H1 (cell line): ENCODE measurements around the gene LCN10. TPM values are rescaled to one million over a fixed set of nuclear protein-coding genes. Genes with fewer than 3 reads are reported as not detected.

Source experiments
- CTCF ChIA-PET: fragments of 300-600 bp; sonication (Branson Sonifier 250); formaldehyde crosslinking; loops from one replicate; lab custom pipeline; 2021; ENCODE audit not compliant: partially characterized antibody; lab: Charles Lee
- POLR2A ChIA-PET: fragments of 300-600 bp; sonication (Branson Sonifier 250); formaldehyde crosslinking; loops from one replicate; lab custom pipeline; 2021; ENCODE audit warnings: inconsistent platforms; ENCODE audit not compliant: partially characterized antibody; lab: Charles Lee
- DNase-seq, 2 experiments: peaks; one replicate each; pipeline versions ENCODE4 v3.0.0 to v3.0.0-alpha.2; 2010 to 2022; ENCODE audit warnings: low spot score in 2 of 2, low read depth in 1 of 2, mixed read lengths in 1 of 2
- FAIRE-seq: peaks from 2 replicates; lab custom pipeline; 2011; peaks lifted over from hg19 to GRCh38; lab: Jason Lieb, UNC
- H2AFZ ChIP-seq: 2 replicates; pipeline ENCODE4 v1.8.1; 2012; ENCODE audit warnings: low read length, inconsistent platforms
- H2AK5ac ChIP-seq: 2 replicates; pipeline ENCODE4 v1.6.1; 2013; ENCODE audit warnings: low read depth, low read length
- H2BK120ac ChIP-seq: replicated peaks from 2 replicates; pipeline ENCODE3; 2013; ENCODE audit warnings: low read depth, low read length, inconsistent platforms
- H2BK12ac ChIP-seq: 2 replicates; pipeline ENCODE4 v1.6.1; 2013; ENCODE audit warnings: low read depth, low read length
- H2BK15ac ChIP-seq: 2 replicates; pipeline ENCODE4 v1.6.1; 2013; ENCODE audit warnings: low read length
- H2BK20ac ChIP-seq: 2 replicates; pipeline ENCODE4 v1.6.1; 2013; ENCODE audit warnings: low read length
- H2BK5ac ChIP-seq: 2 replicates; pipeline ENCODE4 v1.6.1; 2013; ENCODE audit warnings: low read depth, low read length
- H3K14ac ChIP-seq: 2 replicates; pipeline ENCODE4 v1.6.1; 2013; ENCODE audit warnings: inconsistent platforms; ENCODE audit not compliant: insufficient read length
- H3K18ac ChIP-seq: 2 replicates; pipeline ENCODE4 v1.6.1; 2013; ENCODE audit warnings: low read length; ENCODE audit errors: extremely low read depth
- H3K23ac ChIP-seq: 2 replicates; pipeline ENCODE4 v1.6.1; 2013; ENCODE audit warnings: inconsistent platforms; ENCODE audit not compliant: insufficient read length
- H3K23me2 ChIP-seq: 2 replicates; pipeline ENCODE4 v1.6.1; 2013; ENCODE audit warnings: low read depth, low read length
- H3K27ac ChIP-seq: 2 replicates; pipeline ENCODE4 v1.6.1; 2011; ENCODE audit warnings: low read depth, low read length, inconsistent platforms
- H3K27me3 ChIP-seq, 4 experiments: replicated peaks in 1 of 4; 1 replicate in 1 of 4; 2 replicates in 3 of 4; pipeline versions ENCODE4 v1.6.1 to v1.8.1; 2011 to 2013; ENCODE audit warnings: low read length in 3 of 4, mild to moderate bottlenecking in 3 of 4, inconsistent platforms in 2 of 4, mixed read lengths in 2 of 4, moderate library complexity in 1 of 4; ENCODE audit not compliant: control insufficient read depth in 3 of 4, insufficient read depth in 3 of 4; ENCODE audit errors: extremely low read depth in 1 of 4
- H3K36me3 ChIP-seq, 4 experiments: 2 replicates each; pipeline versions ENCODE4 v1.6.1 to v1.8.1; 2011 to 2013; ENCODE audit warnings: mild to moderate bottlenecking in 4 of 4, low read length in 3 of 4, moderate library complexity in 2 of 4, control low read depth in 1 of 4, inconsistent platforms in 1 of 4; ENCODE audit not compliant: insufficient read depth in 4 of 4, control insufficient read depth in 2 of 4
- H3K4ac ChIP-seq: replicated peaks from 2 replicates; pipeline ENCODE3; 2013; ENCODE audit warnings: low read length, low read depth, mixed read lengths, inconsistent platforms; ENCODE audit not compliant: insufficient read length
- H3K4me1 ChIP-seq, 4 experiments: replicated peaks in 1 of 4; 1 replicate in 1 of 4; 2 replicates in 3 of 4; pipeline versions ENCODE4 v1.6.1 to v1.8.1; 2011 to 2013; ENCODE audit warnings: low read length in 3 of 4, inconsistent platforms in 2 of 4, mixed read lengths in 1 of 4; ENCODE audit not compliant: insufficient read depth in 4 of 4, control insufficient read depth in 3 of 4
- H3K4me2 ChIP-seq, 2 experiments: 2 replicates each; pipeline versions ENCODE4 v1.6.1 to v1.8.1; 2011 to 2013; ENCODE audit warnings: low read depth in 2 of 2, low read length in 2 of 2, control low read depth in 1 of 2, inconsistent platforms in 1 of 2, mild to moderate bottlenecking in 1 of 2; ENCODE audit not compliant: insufficient read depth in 1 of 2
- H3K4me3 ChIP-seq, 4 experiments: fragments of 200-600, 300-600 bp in 1 of 4; sonication (generic), shearing (Covaris generic), sonication (Bioruptor Twin) in 1 of 4; 2 replicates each; pipeline versions ENCODE4 v1.5.1 to v1.8.1; 2011 to 2016; ENCODE audit warnings: low read length in 4 of 4, low read depth in 3 of 4, control low read depth in 2 of 4, inconsistent platforms in 2 of 4, mild to moderate bottlenecking in 2 of 4, mixed read lengths in 1 of 4, moderate library complexity in 1 of 4; ENCODE audit not compliant: insufficient read depth in 2 of 4; ENCODE audit errors: extremely low read depth in 1 of 4
- H3K56ac ChIP-seq: replicated peaks from 2 replicates; pipeline ENCODE3; 2013; ENCODE audit warnings: low read depth, mild to moderate bottlenecking, mixed read lengths, low read length, inconsistent platforms; ENCODE audit not compliant: insufficient read length
- H3K79me1 ChIP-seq: 2 replicates; pipeline ENCODE4 v1.6.1; 2013; ENCODE audit warnings: low read depth, low read length, control low read depth
- H3K79me2 ChIP-seq, 2 experiments: 2 replicates each; pipeline versions ENCODE4 v1.6.1 to v1.8.1; 2012 to 2013; ENCODE audit warnings: low read length in 2 of 2, mild to moderate bottlenecking in 2 of 2, inconsistent platforms in 1 of 2; ENCODE audit not compliant: insufficient read depth in 2 of 2, control insufficient read depth in 1 of 2
- H3K9ac ChIP-seq, 4 experiments: replicated peaks in 1 of 4; 1 replicate in 1 of 4; 2 replicates in 3 of 4; pipeline versions ENCODE4 v1.6.1 to v1.8.1; 2011 to 2013; ENCODE audit warnings: low read depth in 3 of 4, low read length in 3 of 4, control low read depth in 2 of 4, mild to moderate bottlenecking in 2 of 4, moderate library complexity in 2 of 4, inconsistent platforms in 1 of 4; ENCODE audit errors: extremely low read depth in 1 of 4
- H3K9me3 ChIP-seq, 2 experiments: 2 replicates each; pipeline versions ENCODE4 v1.6.1 to v1.8.1; 2012 to 2013; ENCODE audit warnings: mild to moderate bottlenecking in 2 of 2, moderate library complexity in 2 of 2, control low read depth in 1 of 2, inconsistent platforms in 1 of 2, low read depth in 1 of 2, low read length in 1 of 2, mixed read lengths in 1 of 2; ENCODE audit not compliant: insufficient read depth in 2 of 2
- H4K20me1 ChIP-seq, 2 experiments: replicated peaks in 1 of 2; 2 replicates each; pipeline versions ENCODE3 to v1.8.1; 2011 to 2013; ENCODE audit warnings: inconsistent platforms in 2 of 2, low read length in 2 of 2, mild to moderate bottlenecking in 1 of 2; ENCODE audit not compliant: insufficient read depth in 2 of 2, control insufficient read depth in 1 of 2
- H4K5ac ChIP-seq: 2 replicates; pipeline ENCODE4 v1.6.1; 2013; ENCODE audit warnings: low read length, low read depth, mixed read lengths, inconsistent platforms; ENCODE audit not compliant: insufficient read length
- H4K8ac ChIP-seq: 2 replicates; pipeline ENCODE4 v1.8.0; 2013; ENCODE audit warnings: mild to moderate bottlenecking, moderate library complexity, low read length, inconsistent platforms; ENCODE audit not compliant: insufficient read depth; ENCODE audit errors: extremely low read depth
- H4K91ac ChIP-seq: replicated peaks from 2 replicates; pipeline ENCODE3; 2013; ENCODE audit warnings: low read length, mixed read lengths, inconsistent platforms; ENCODE audit not compliant: insufficient read length
- BACH1 ChIP-seq: IDR thresholded peaks from 2 replicates; pipeline ENCODE4 v1.6.1; 2012; ENCODE audit warnings: low read length, improper control_type of control experiment
- CBX5 ChIP-seq: fragments of 300-800, 300-1000 bp; sonication (generic); IDR thresholded peaks from 2 replicates; pipeline ENCODE4 v1.7.1; 2016; ENCODE audit warnings: antibody characterized with exemption, low read length, low read depth
- CREB1 ChIP-seq: IDR thresholded peaks from 2 replicates; pipeline ENCODE4 v1.6.1; 2012; ENCODE audit warnings: inconsistent platforms
- HDAC2 ChIP-seq, 2 experiments: fragments of 300-600 bp in 1 of 2; sonication (generic) in 1 of 2; IDR thresholded peaks; 2 replicates each; pipeline ENCODE4 v1.6.1; 2011 to 2012; ENCODE audit warnings: low read depth in 2 of 2, low read length in 2 of 2, mild to moderate bottlenecking in 2 of 2, moderate library complexity in 2 of 2, borderline replicate concordance in 1 of 2, inconsistent platforms in 1 of 2
- HDAC6 ChIP-seq: IDR thresholded peaks from one replicate; pipeline ENCODE4 v1.7.1; 2012; ENCODE audit warnings: low read depth, mild to moderate bottlenecking, inconsistent platforms, low read length, moderate library complexity
- KDM1A ChIP-seq: fragments of 200-600, 300-600 bp; sonication (generic); IDR thresholded peaks from 2 replicates; pipeline ENCODE4 v1.7.1; 2016; ENCODE audit warnings: mild to moderate bottlenecking, low read length, borderline replicate concordance
- KDM4A ChIP-seq: IDR thresholded peaks from one replicate; pipeline ENCODE4 v1.7.1; 2012; ENCODE audit warnings: low read depth, mild to moderate bottlenecking, moderate library complexity, low read length, inconsistent platforms; ENCODE audit not compliant: severe bottlenecking
- NANOG ChIP-seq: IDR thresholded peaks from 2 replicates; pipeline ENCODE4 v1.6.1; 2011; ENCODE audit warnings: low read length, low read depth, mild to moderate bottlenecking, inconsistent platforms; ENCODE audit not compliant: insufficient read depth, poor library complexity, severe bottlenecking
- POLR2A ChIP-seq, 2 experiments: IDR thresholded peaks; 1 replicate in 1 of 2; 2 replicates in 1 of 2; pipeline ENCODE4 v1.6.1; 2011; ENCODE audit warnings: low read depth in 2 of 2, low read length in 2 of 2, mild to moderate bottlenecking in 2 of 2; ENCODE audit errors: control extremely low read depth in 1 of 2
- RXRA ChIP-seq: IDR thresholded peaks from 2 replicates; pipeline ENCODE4 v1.6.1; 2011; ENCODE audit warnings: low read depth, mild to moderate bottlenecking, low read length, moderate library complexity; ENCODE audit not compliant: insufficient read depth
- SUZ12 ChIP-seq: fragments of 200-600 bp; sonication (generic); IDR thresholded peaks from 2 replicates; pipeline ENCODE4 v1.6.1; 2012; ENCODE audit warnings: mild to moderate bottlenecking, inconsistent platforms, low read length, moderate library complexity, mixed read lengths
- TAF7 ChIP-seq: optimal IDR thresholded peaks from 2 replicates; pipeline ENCODE3; 2011; ENCODE audit warnings: low read depth, mild to moderate bottlenecking, inconsistent platforms, low read length, moderate library complexity, borderline replicate concordance
- TBP ChIP-seq: IDR thresholded peaks from 2 replicates; pipeline ENCODE4 v1.6.1; 2011; ENCODE audit warnings: low read depth, low read length, improper control_type of control experiment
- TEAD4 ChIP-seq: IDR thresholded peaks from 2 replicates; pipeline ENCODE4 v1.6.1; 2012; ENCODE audit warnings: low read depth, low read length, inconsistent platforms, mixed read lengths
- WGBS, 2 experiments: shearing (Covaris generic) in 1 of 2; methylation state at CpG; one replicate each; pipeline versions ENCODE4 v1.1.6 to v1.1.7; 2013 to 2015; ENCODE audit warnings: low lambda C conversion rate in 2 of 2, mixed read lengths in 2 of 2, inconsistent platforms in 1 of 2, low coverage in 1 of 2, missing lambda C conversion rate in 1 of 2; ENCODE audit not compliant: insufficient replicate concordance in 2 of 2, insufficient coverage in 1 of 2, insufficient read length in 1 of 2; ENCODE audit errors: extremely low coverage in 1 of 2, missing lambda C conversion rate in 1 of 2; 5-methylcytosine and 5-hydroxymethylcytosine counted together
- polyA plus RNA-seq, 7 experiments: library from polyadenylated mRNA; depleted of rRNA in 3 of 7; stranded (reverse) in 5 of 7; unstranded in 2 of 7; fragments of >200 nt in 5 of 7; fragments of 200-250 nt in 2 of 7; gene quantifications; 1 replicate in 5 of 7; 2 replicates in 1 of 7; 4 replicates in 1 of 7; pipeline versions ENCODE4 v1.2.1 to v1.2.3, GENCODE V29; 2011 to 2013; ENCODE audit warnings: missing spikeins in 2 of 7, mixed read lengths in 2 of 7
- total RNA-seq: library from RNA; stranded (reverse); fragmentation: NEBNext Ultra II Directional; extraction: Animal tissue kit (Norgen Biotek cat#: 25700); gene quantifications from 2 replicates; pipeline ENCODE4 v1.2.1, GENCODE V29; 2021

LCN10 gene
- total and polyA plus RNA-seq, 2 of the 8 experiments (the other 6 are each of a cell fraction or from before 2014, with no cell fraction given) = 2.6 to 2.8 TPM

GRCh38 chr9:136774416-136775045 lies 31.8 kb upstream of the LCN10 start:
- Histone ChIP-seq H3K79me1 (no peaks in the 10 kb centered on the region), H2BK120ac (no peak overlapping the region), H2AFZ (no peak overlapping the region), H3K23me2 (no peaks in the 10 kb centered on the region), H3K4me2 (no peak overlapping the region), H2AK5ac (no peak overlapping the region), H3K4me3 (no peak overlapping the region), H2BK20ac (no peak overlapping the region), H3K9me3 (peaks cover 0 to 7% of the 10 kb centered on the region in 2 experiments), H3K79me2 (no peaks in the 10 kb centered on the region), H2BK5ac (no peak overlapping the region), H4K8ac (peak overlapping the region; percentile 28; the same call in 1 of the 2 replicates), H3K4me1 (no peaks in the 10 kb centered on the region), H3K27ac (no peak overlapping the region), H3K9ac (no peak overlapping the region), H4K20me1 (no peaks in the 10 kb centered on the region), H3K14ac (no peak overlapping the region), H3K4ac (no peak overlapping the region), H2BK15ac (no peak overlapping the region), H2BK12ac (no peak overlapping the region), H3K23ac (no peak overlapping the region), H3K27me3 (peaks cover 0 to 4% (median 1%) of the 10 kb centered on the region in 4 experiments; a peak in 3 of 7 replicates), H3K36me3 (no peaks in the 10 kb centered on the region), H4K5ac (no peak overlapping the region), H3K56ac (no peak overlapping the region), H4K91ac (no peak overlapping the region), H3K18ac (no peak overlapping the region)
- DNase-seq (no peak), FAIRE-seq (no peak)
- ChIA-PET POLR2A (interaction anchor here (1.0 to 2.4 kb wide), 2 partner anchors 9 to 47 kb away, joined by 3 to 5 read pairs; no protein-coding TSS in a partner anchor), CTCF (interaction anchor here (0.8 to 9.6 kb wide), 5 partner anchors 7 to 16 kb away, joined by 3 to 88 read pairs (median 37); partner anchors contain the start of genes LCN15 and LCN8)
- 90% methylated on average over 12 of the region's 12 CpGs; no CpG with 5 or more reads in 1 of the 2 experiments for WGBS, 2 experiments
- TF ChIP-seq RXRA (no peak), KDM1A (no peak), CREB1 (no peak), SUZ12 (no peak), BACH1 (no peak), CBX5 (no peak), POLR2A (IDR thresholded peaks at IDR 0.05; ENCODE audit: control extremely low read depth in 1 of 2, low read depth in 2 of 2, low read length in 2 of 2) (no peak), TAF7 (no peak), TEAD4 (no peak), NANOG (no peak), TBP (no peak), HDAC2 (IDR thresholded peaks at IDR 0.05; ENCODE audit: borderline replicate concordance in 1 of 2, low read depth in 2 of 2, low read length in 2 of 2) (no peak), HDAC6 (no peak), KDM4A (no peak)
